Hepatocyte (in vitro differentiated cells): Measurements from ENCODE around the gene EPHA2. TPM values are rescaled to one million over a fixed set of nuclear protein-coding genes. Genes with fewer than 3 reads are reported as not detected.

Experiments used
- DNase-seq: peaks from one replicate; pipeline ENCODE4 v3.0.0-alpha.2; 2016; ENCODE audit warnings: low spot score
- H2AFZ ChIP-seq: fragments of 200-600 bp; sonication (generic); 2 replicates; pipeline ENCODE4 v1.6.0; 2016; ENCODE audit warnings: antibody characterized with exemption, mild to moderate bottlenecking
- H3K27ac ChIP-seq: fragments of 200-600 bp; sonication (generic); 2 replicates; pipeline ENCODE4 v1.5.1; 2016; ENCODE audit warnings: mild to moderate bottlenecking
- H3K27me3 ChIP-seq: fragments of 200-600 bp; sonication (generic); 2 replicates; pipeline ENCODE4 v1.6.1; 2016
- H3K36me3 ChIP-seq: fragments of 200-600 bp; sonication (generic); replicated peaks from 2 replicates; pipeline ENCODE4 v1.5.1; 2016; ENCODE audit warnings: low read depth; ENCODE audit not compliant: insufficient read depth
- H3K4me1 ChIP-seq: fragments of 200-600 bp; sonication (generic); 2 replicates; pipeline ENCODE4 v1.5.1; 2016; ENCODE audit warnings: mild to moderate bottlenecking, moderate library complexity; ENCODE audit not compliant: insufficient read depth
- H3K4me2 ChIP-seq: fragments of 200-600 bp; sonication (generic); 2 replicates; pipeline ENCODE4 v1.6.0; 2016
- H3K4me3 ChIP-seq: fragments of 200-600 bp; sonication (generic); 2 replicates; pipeline ENCODE4 v1.5.1; 2016; ENCODE audit warnings: mild to moderate bottlenecking
- H3K79me2 ChIP-seq: fragments of 200-600 bp; sonication (generic); 2 replicates; pipeline ENCODE4 v1.6.0; 2017; ENCODE audit warnings: mild to moderate bottlenecking
- H3K9me2 ChIP-seq: fragments of 200-600 bp; sonication (generic); replicated peaks from 2 replicates; pipeline ENCODE4 v1.6.0; 2017; ENCODE audit warnings: mild to moderate bottlenecking; ENCODE audit not compliant: insufficient read depth
- H3K9me3 ChIP-seq: fragments of 200-600 bp; sonication (generic); 2 replicates; pipeline ENCODE4 v1.5.1; 2016; ENCODE audit warnings: low read depth, mild to moderate bottlenecking
- H4K20me1 ChIP-seq: fragments of 200-600 bp; sonication (generic); 2 replicates; pipeline ENCODE4 v1.6.0; 2016; ENCODE audit warnings: mild to moderate bottlenecking; ENCODE audit not compliant: insufficient read depth, poor library complexity, severe bottlenecking
- EZH2 ChIP-seq: fragments of 200-600 bp; sonication (generic); IDR thresholded peaks from 2 replicates; pipeline ENCODE4 v1.6.1; 2016; ENCODE audit warnings: antibody characterized with exemption, mild to moderate bottlenecking, borderline replicate concordance
- EZH2phosphoT487 ChIP-seq: fragments of 200-600 bp; sonication (generic); IDR thresholded peaks from one replicate; pipeline ENCODE4 v1.6.1; 2018; ENCODE audit warnings: antibody characterized with exemption, mild to moderate bottlenecking, low read depth, moderate library complexity; ENCODE audit not compliant: unreplicated experiment, severe bottlenecking
- WGBS: methylation state at CpG from one replicate; pipeline ENCODE4 v1.1.6; 2016; ENCODE audit warnings: low lambda C conversion rate; ENCODE audit errors: missing lambda C conversion rate; 5-methylcytosine and 5-hydroxymethylcytosine counted together
- polyA plus RNA-seq: library from polyadenylated mRNA; unstranded; fragments of >200 nt; fragmentation: Nextera tagmentation; extraction: Ambion mirVana; gene quantifications from 2 replicates; pipeline ENCODE4 v1.2.1, GENCODE V29; 2016
- total RNA-seq: library from RNA; depleted of rRNA; stranded (reverse); fragments of >200 nt; gene quantifications from 2 replicates; pipeline ENCODE4 v1.2.3, GENCODE V29; 2014
- TF ChIP-seq, protein P1 (sequence below): fragments of 200-600 bp; sonication (generic); IDR thresholded peaks from 2 replicates; pipeline ENCODE4 v1.5.1; 2016; ENCODE audit warnings: antibody characterized with exemption, mild to moderate bottlenecking; ENCODE audit not compliant: poor library complexity

The EPHA2 gene
- total and polyA plus RNA-seq, 2 experiments from 2014 or later = 20.4 to 27.3 TPM

- H3K4me3 ChIP-seq = no peak overlapping the region
- TF ChIP-seq, protein P1, sequence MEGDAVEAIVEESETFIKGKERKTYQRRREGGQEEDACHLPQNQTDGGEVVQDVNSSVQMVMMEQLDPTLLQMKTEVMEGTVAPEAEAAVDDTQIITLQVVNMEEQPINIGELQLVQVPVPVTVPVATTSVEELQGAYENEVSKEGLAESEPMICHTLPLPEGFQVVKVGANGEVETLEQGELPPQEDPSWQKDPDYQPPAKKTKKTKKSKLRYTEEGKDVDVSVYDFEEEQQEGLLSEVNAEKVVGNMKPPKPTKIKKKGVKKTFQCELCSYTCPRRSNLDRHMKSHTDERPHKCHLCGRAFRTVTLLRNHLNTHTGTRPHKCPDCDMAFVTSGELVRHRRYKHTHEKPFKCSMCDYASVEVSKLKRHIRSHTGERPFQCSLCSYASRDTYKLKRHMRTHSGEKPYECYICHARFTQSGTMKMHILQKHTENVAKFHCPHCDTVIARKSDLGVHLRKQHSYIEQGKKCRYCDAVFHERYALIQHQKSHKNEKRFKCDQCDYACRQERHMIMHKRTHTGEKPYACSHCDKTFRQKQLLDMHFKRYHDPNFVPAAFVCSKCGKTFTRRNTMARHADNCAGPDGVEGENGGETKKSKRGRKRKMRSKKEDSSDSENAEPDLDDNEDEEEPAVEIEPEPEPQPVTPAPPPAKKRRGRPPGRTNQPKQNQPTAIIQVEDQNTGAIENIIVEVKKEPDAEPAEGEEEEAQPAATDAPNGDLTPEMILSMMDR = no peak
- TF ChIP-seq EZH2phosphoT487 (no peak), EZH2 (no peak)
Measured at GRCh38 chr1:16088351-16088911, 67.4 kb downstream of the EPHA2 start.

DNA sequence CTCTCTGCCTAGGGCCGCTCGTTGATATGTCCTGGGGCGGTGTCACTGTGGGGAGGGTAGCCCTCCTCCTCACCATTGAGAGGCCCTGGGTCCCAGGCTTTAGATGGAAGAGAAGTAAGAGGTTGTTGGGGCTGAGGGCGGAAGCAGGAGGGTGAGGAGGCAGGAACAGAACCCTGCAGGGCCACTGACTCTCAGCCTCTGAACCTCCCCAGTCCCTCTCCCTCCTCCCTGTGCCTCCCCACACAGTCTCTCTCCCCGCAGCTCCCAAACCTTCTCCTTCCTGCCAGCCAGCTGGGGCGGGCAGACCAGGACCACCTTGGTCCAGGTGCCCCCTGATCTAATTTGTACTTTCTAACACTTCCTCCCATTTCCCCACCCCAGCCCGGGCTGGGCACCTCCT is 68.1 kb downstream of the EPHA2 start:
- no peaks in the 10 kb centered on the region for H3K36me3 ChIP-seq
- no peak overlapping the region for H3K4me3 ChIP-seq
- no peaks in the 10 kb centered on the region for H3K27me3 ChIP-seq
- no peak overlapping the region for H2AFZ ChIP-seq
- H3K9me2 ChIP-seq = no peaks in the 10 kb centered on the region
- no peak overlapping the region for H3K4me2 ChIP-seq
- TF ChIP-seq, protein P1 = no peak
- no peak for TF ChIP-seq EZH2
- TF ChIP-seq EZH2phosphoT487 = no peak
- H3K79me2 ChIP-seq = no peaks in the 10 kb centered on the region
- 78% methylated on average over 7 of the region's 7 CpGs for WGBS
- no peaks in the 10 kb centered on the region for H4K20me1 ChIP-seq
- no peak for DNase-seq
- H3K9me3 ChIP-seq = no peaks in the 10 kb centered on the region
- no peaks in the 10 kb centered on the region for H3K4me1 ChIP-seq
- H3K27ac ChIP-seq = no peak overlapping the region

More at GRCh38 chr1:16088351-16088911, 67.4 kb downstream of the EPHA2 start:
- no peaks in the 10 kb centered on the region for H3K4me1 ChIP-seq
- no peaks in the 10 kb centered on the region for H4K20me1 ChIP-seq
- no peaks in the 10 kb centered on the region for H3K9me3 ChIP-seq
- no peak overlapping the region for H2AFZ ChIP-seq
- no peaks in the 10 kb centered on the region for H3K79me2 ChIP-seq
- DNase-seq = no peak
- H3K27me3 ChIP-seq = no peaks in the 10 kb centered on the region
- WGBS = 86% methylated on average over 17 of the region's 17 CpGs
- no peak overlapping the region for H3K4me2 ChIP-seq
- H3K27ac ChIP-seq = no peak overlapping the region
- no peaks in the 10 kb centered on the region for H3K36me3 ChIP-seq
- H3K9me2 ChIP-seq = no peaks in the 10 kb centered on the region

GRCh38 chr1:16085522-16085921 is 70.3 kb downstream of the EPHA2 start:
- Histone ChIP-seq H3K9me3 (no peaks in the 10 kb centered on the region), H3K79me2 (no peaks in the 10 kb centered on the region), H3K27ac (no peak overlapping the region), H3K4me1 (no peaks in the 10 kb centered on the region), H3K4me3 (no peak overlapping the region), H3K27me3 (no peaks in the 10 kb centered on the region), H3K9me2 (no peaks in the 10 kb centered on the region), H3K4me2 (no peak overlapping the region), H3K36me3 (no peaks in the 10 kb centered on the region), H2AFZ (no peak overlapping the region), H4K20me1 (no peaks in the 10 kb centered on the region)
- no peak for DNase-seq
- WGBS = 82% methylated on average over 6 of the region's 6 CpGs
- no peak for TF ChIP-seq EZH2phosphoT487
- no peak for TF ChIP-seq EZH2
- TF ChIP-seq, protein P1 = no peak

DNA sequence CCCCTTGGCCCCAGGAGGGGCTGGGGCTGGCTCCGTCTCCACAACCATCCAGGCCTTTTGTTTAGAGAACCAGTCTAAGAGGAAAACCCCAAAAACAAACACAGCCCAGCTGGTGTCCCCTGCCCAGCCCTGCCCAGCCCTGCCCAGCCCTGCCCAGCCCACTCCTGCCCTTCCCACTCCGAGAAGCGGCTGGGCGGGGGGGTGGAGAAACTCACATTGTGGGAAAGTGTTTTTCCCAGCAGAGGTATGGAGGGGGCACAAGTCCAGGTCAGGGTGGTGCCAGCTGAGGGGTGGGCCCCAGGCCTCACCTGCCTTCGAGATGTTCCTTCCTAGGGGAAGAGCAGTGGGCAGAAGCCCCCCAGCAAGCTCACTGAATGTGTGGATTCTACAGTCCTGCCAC is 72.4 kb downstream of the EPHA2 start:
- WGBS = 94% methylated on average over 5 of the region's 5 CpGs
- no peaks in the 10 kb centered on the region for H3K9me3 ChIP-seq
- H4K20me1 ChIP-seq = no peaks in the 10 kb centered on the region
- no peak overlapping the region for H2AFZ ChIP-seq
- no peaks in the 10 kb centered on the region for H3K4me1 ChIP-seq
- H3K27me3 ChIP-seq = no peaks in the 10 kb centered on the region
- H3K4me2 ChIP-seq = no peak overlapping the region
- DNase-seq = no peak
- no peaks in the 10 kb centered on the region for H3K9me2 ChIP-seq
- H3K4me3 ChIP-seq = no peak overlapping the region
- no peaks in the 10 kb centered on the region for H3K79me2 ChIP-seq
- TF ChIP-seq EZH2 (no peak), EZH2phosphoT487 (no peak)
- TF ChIP-seq, protein P1 = no peak
- no peaks in the 10 kb centered on the region for H3K36me3 ChIP-seq
- H3K27ac ChIP-seq = no peak overlapping the region
